IMR-90 (cell line): Measurements from ENCODE around the gene COL24A1. TPM values are rescaled to one million over a fixed set of nuclear protein-coding genes. Genes with fewer than 3 reads are reported as not detected.

ENCODE experiments used
- ATAC-seq: fragments of 200-7000 bp; cut with Tn5 transposase; 2 replicates; pipeline ENCODE4 v1.9.1; 2020; ENCODE audit warnings: low read depth, mild to moderate bottlenecking, moderate library complexity
- BruUV-seq: library from RNA; stranded (reverse); fragments of 400-500 nt; replicated peaks from 2 replicates; lab custom pipeline; 2021; lab: Mats Ljungman, UMichigan
- CTCF ChIA-PET: fragments of 300-600 bp; formaldehyde crosslinking; extraction: SDS; loops from one replicate; lab custom pipeline; 2021; ENCODE audit warnings: antibody characterized with exemption; lab: Yijun Ruan, JAX
- POLR2A ChIA-PET: fragments of 300-600 bp; sonication (Branson Sonifier 250); formaldehyde crosslinking; loops from one replicate; lab custom pipeline; 2022; ENCODE audit warnings: antibody characterized with exemption; ENCODE audit not compliant: unreplicated experiment; lab: Charles Lee
- DNase-seq: peaks from one replicate; pipeline ENCODE4 v3.0.0; 2013
- H2AFZ ChIP-seq: replicated peaks from 2 replicates; pipeline ENCODE3; 2013; ENCODE audit warnings: low read length, mild to moderate bottlenecking; ENCODE audit not compliant: poor library complexity
- H2AK5ac ChIP-seq: 2 replicates; pipeline ENCODE4 v1.6.1; 2013; ENCODE audit warnings: low read depth, low read length, inconsistent platforms
- H2AK9ac ChIP-seq: replicated peaks from 2 replicates; pipeline ENCODE3; 2013; ENCODE audit warnings: mild to moderate bottlenecking, low read depth, low read length, moderate library complexity; ENCODE audit not compliant: poor library complexity
- H2BK120ac ChIP-seq: 2 replicates; pipeline ENCODE4 v1.6.1; 2013; ENCODE audit warnings: low read depth, low read length, inconsistent platforms
- H2BK15ac ChIP-seq: 3 replicates; pipeline ENCODE4 v1.6.1; 2013; ENCODE audit warnings: low read depth, low read length, inconsistent platforms
- H2BK20ac ChIP-seq: 2 replicates; pipeline ENCODE4 v1.6.1; 2013; ENCODE audit warnings: low read depth, mild to moderate bottlenecking, inconsistent platforms, low read length, moderate library complexity
- H2BK5ac ChIP-seq: 2 replicates; pipeline ENCODE4 v1.6.1; 2013; ENCODE audit warnings: mild to moderate bottlenecking, low read depth, low read length, inconsistent platforms; ENCODE audit not compliant: poor library complexity, severe bottlenecking
- H3K14ac ChIP-seq: replicated peaks from 2 replicates; pipeline ENCODE4 v1.6.1; 2013; ENCODE audit warnings: low read depth, low read length, inconsistent platforms
- H3K18ac ChIP-seq: 2 replicates; pipeline ENCODE4 v1.6.1; 2013; ENCODE audit warnings: low read depth, low read length, control low read depth
- H3K23ac ChIP-seq: 2 replicates; pipeline ENCODE4 v1.6.1; 2013; ENCODE audit warnings: low read depth, low read length, inconsistent platforms
- H3K27ac ChIP-seq: 2 replicates; pipeline ENCODE4 v1.5.1; 2013; ENCODE audit warnings: mild to moderate bottlenecking, control low read depth, low read length; ENCODE audit not compliant: insufficient read depth
- H3K27me3 ChIP-seq: 2 replicates; pipeline ENCODE4 v1.6.1; 2013; ENCODE audit warnings: low read length; ENCODE audit not compliant: control insufficient read depth, insufficient read depth
- H3K36me3 ChIP-seq: 2 replicates; pipeline ENCODE4 v1.6.1; 2013; ENCODE audit warnings: low read length, mixed read lengths; ENCODE audit not compliant: control insufficient read depth, insufficient read depth
- H3K4ac ChIP-seq: 2 replicates; pipeline ENCODE4 v1.6.1; 2013; ENCODE audit warnings: low read depth, low read length, inconsistent platforms
- H3K4me1 ChIP-seq: 2 replicates; pipeline ENCODE4 v1.6.1; 2013; ENCODE audit warnings: low read length, mixed read lengths; ENCODE audit not compliant: control insufficient read depth, insufficient read depth
- H3K4me2 ChIP-seq: 2 replicates; pipeline ENCODE4 v1.6.1; 2013; ENCODE audit warnings: low read depth, mild to moderate bottlenecking, control low read depth, low read length, moderate library complexity
- H3K4me3 ChIP-seq: 2 replicates; pipeline ENCODE4 v1.5.1; 2013; ENCODE audit warnings: low read depth, mild to moderate bottlenecking, control low read depth, low read length, moderate library complexity; ENCODE audit not compliant: insufficient read depth
- H3K56ac ChIP-seq: 2 replicates; pipeline ENCODE4 v1.6.1; 2013; ENCODE audit warnings: low read length, inconsistent platforms; ENCODE audit not compliant: insufficient read depth; ENCODE audit errors: extremely low read depth
- H3K79me1 ChIP-seq, 2 experiments: 2 replicates each; pipeline ENCODE4 v1.6.1; 2013; ENCODE audit warnings: low read length in 2 of 2, inconsistent platforms in 1 of 2, low read depth in 1 of 2
- H3K9ac ChIP-seq: 2 replicates; pipeline ENCODE4 v1.6.1; 2013; ENCODE audit warnings: low read depth, low read length, control low read depth
- H3K9me1 ChIP-seq: 2 replicates; pipeline ENCODE4 v1.6.1; 2013; ENCODE audit warnings: low read length, inconsistent platforms; ENCODE audit not compliant: insufficient read depth
- H3K9me3 ChIP-seq: 2 replicates; pipeline ENCODE4 v1.6.1; 2013; ENCODE audit warnings: low read length; ENCODE audit not compliant: control insufficient read depth, insufficient read depth
- H4K20me1 ChIP-seq: 2 replicates; pipeline ENCODE4 v1.6.1; 2013; ENCODE audit warnings: low read length, inconsistent platforms; ENCODE audit not compliant: insufficient read depth
- H4K5ac ChIP-seq: 2 replicates; pipeline ENCODE4 v1.6.1; 2013; ENCODE audit warnings: mild to moderate bottlenecking, low read depth, low read length, control low read depth
- H4K8ac ChIP-seq, 2 experiments: 2 replicates each; pipeline ENCODE4 v1.6.1; 2013; ENCODE audit warnings: low read depth in 2 of 2, low read length in 2 of 2, control low read depth in 1 of 2, inconsistent platforms in 1 of 2
- H4K91ac ChIP-seq: 2 replicates; pipeline ENCODE4 v1.6.1; 2013; ENCODE audit warnings: low read depth, low read length, inconsistent platforms; ENCODE audit not compliant: insufficient read depth
- BHLHE40 ChIP-seq: fragments of 150-350 bp; IDR thresholded peaks from 2 replicates; pipeline ENCODE4 v1.6.1; 2016; ENCODE audit warnings: mild to moderate bottlenecking, low read depth, low read length
- CEBPB ChIP-seq: IDR thresholded peaks from 2 replicates; pipeline ENCODE4 v1.6.1; 2012; ENCODE audit warnings: low read depth, low read length, improper control_type of control experiment
- CHD1 ChIP-seq: IDR thresholded peaks from 2 replicates; pipeline ENCODE4 v1.6.1; 2012; ENCODE audit warnings: low read depth, low read length, improper control_type of control experiment
- CTCF ChIP-seq: conservative IDR thresholded peaks from 2 replicates; pipeline ENCODE4 v1.5.1; 2012; ENCODE audit warnings: mild to moderate bottlenecking, low read depth, low read length, improper control_type of control experiment
- ELK1 ChIP-seq: fragments of 150-350 bp; IDR thresholded peaks from 2 replicates; pipeline ENCODE4 v1.6.1; 2016; ENCODE audit warnings: low read depth, mild to moderate bottlenecking, low read length, moderate library complexity, borderline replicate concordance
- FOS ChIP-seq: fragments of 150-350 bp; IDR thresholded peaks from 2 replicates; pipeline ENCODE4 v1.6.1; 2016; ENCODE audit warnings: low read depth, low read length
- MAFK ChIP-seq: IDR thresholded peaks from 2 replicates; pipeline ENCODE4 v1.6.1; 2012; ENCODE audit warnings: low read depth, low read length, improper control_type of control experiment
- MAZ ChIP-seq: IDR thresholded peaks from 2 replicates; pipeline ENCODE4 v1.6.1; 2012; ENCODE audit warnings: low read depth, mild to moderate bottlenecking, low read length, improper control_type of control experiment, moderate library complexity, borderline replicate concordance
- MXI1 ChIP-seq: IDR thresholded peaks from 2 replicates; pipeline ENCODE4 v1.6.1; 2012; ENCODE audit warnings: low read depth, mild to moderate bottlenecking, low read length, moderate library complexity, borderline replicate concordance
- NFE2L2 ChIP-seq: fragments of 150-350 bp; IDR thresholded peaks from 2 replicates; pipeline ENCODE4 v1.6.1; 2016; ENCODE audit warnings: low read depth, mild to moderate bottlenecking, low read length
- POLR2A ChIP-seq: IDR thresholded peaks from 2 replicates; pipeline ENCODE4 v1.6.1; 2012; ENCODE audit warnings: mild to moderate bottlenecking, low read depth, low read length
- RAD21 ChIP-seq: IDR thresholded peaks from 2 replicates; pipeline ENCODE4 v1.6.1; 2012; ENCODE audit warnings: low read length, improper control_type of control experiment
- RCOR1 ChIP-seq: IDR thresholded peaks from 2 replicates; pipeline ENCODE4 v1.6.1; 2012; ENCODE audit warnings: mild to moderate bottlenecking, low read length, improper control_type of control experiment; ENCODE audit not compliant: insufficient replicate concordance
- RFX5 ChIP-seq: IDR thresholded peaks from 2 replicates; pipeline ENCODE4 v1.8.0; 2012; ENCODE audit warnings: low read depth, mild to moderate bottlenecking, low read length, moderate library complexity
- SMC3 ChIP-seq: fragments of 150-350 bp; IDR thresholded peaks from 2 replicates; pipeline ENCODE4 v1.6.1; 2016; ENCODE audit warnings: low read depth, mild to moderate bottlenecking, antibody characterized with exemption, low read length, moderate library complexity
- USF2 ChIP-seq: fragments of 150-350 bp; IDR thresholded peaks from 2 replicates; pipeline ENCODE4 v1.6.1; 2017; ENCODE audit warnings: mild to moderate bottlenecking, antibody characterized with exemption, low read length, low read depth
- WGBS, 2 experiments: methylation state at CpG; one replicate each; pipeline versions ENCODE4 v1.1.5 to v1.1.7; 2013; ENCODE audit warnings: missing lambda C conversion rate in 2 of 2; ENCODE audit not compliant: insufficient read length in 1 of 2; ENCODE audit errors: extremely low coverage in 2 of 2; 5-methylcytosine and 5-hydroxymethylcytosine counted together
- dilution Hi-C: fragments of 300-500 bp; cut with HindIII; formaldehyde crosslinking; loops from one replicate; pipeline ENCODE4 v1.14.3; 2018; ENCODE audit warnings: low sequenced_read_pairs; ENCODE audit not compliant: unreplicated experiment
- in situ Hi-C: fragments of 300-500 bp; cut with MboI; formaldehyde crosslinking; loops from 3 replicates; pipeline ENCODE4 v1.14.3; 2019; ENCODE audit warnings: low sequenced_read_pairs, inconsistent platforms, mixed read lengths
- intact Hi-C: fragments of 100-400 bp; cut with micrococcal nuclease; formaldehyde crosslinking; loops from 2 replicates; pipeline ENCODE4 v1.10.0; 2022
- polyA plus RNA-seq, 3 experiments: library from polyadenylated mRNA; depleted of rRNA; stranded (reverse); fragments of >200 nt; gene quantifications; 2 replicates each; pipeline ENCODE4 v1.2.3, GENCODE V29; 2012; ENCODE audit warnings: low replicate concordance in 1 of 3
- total RNA-seq: library from RNA; depleted of rRNA; stranded (reverse); fragments of >200 nt; gene quantifications from 2 replicates; pipeline ENCODE4 v1.2.3, GENCODE V29; 2012

Gene COL24A1
- total and polyA plus RNA-seq, 2 of the 4 experiments (the other 2 are of a cell fraction) = 1.4 to 2.2 TPM

- DNase-seq (peak; percentile 45), ATAC-seq (peak; percentile 12; the same call in 1 of the 2 replicates)
- H3K9me3 ChIP-seq = no peaks in the 10 kb centered on the region
- H4K5ac ChIP-seq = peak overlapping the region; percentile 43; the same call in 1 of the 2 replicates
- no peak overlapping the region for H2BK15ac ChIP-seq
- H2AFZ ChIP-seq = no peak overlapping the region
- no TSS peak for BruUV-seq
- WGBS, 2 experiments = no CpG with 5 or more reads among the region's 2 CpGs
- peaks cover 9% of the 10 kb centered on the region; the same call in 1 of the 2 replicates for H3K9me1 ChIP-seq
- H3K27me3 ChIP-seq = no peaks in the 10 kb centered on the region
- H2AK5ac ChIP-seq = no peak overlapping the region
- H4K8ac ChIP-seq = no peak overlapping the region
- dilution Hi-C loops = no loop called here
- H4K20me1 ChIP-seq = no peaks in the 10 kb centered on the region
- TF ChIP-seq RFX5 (no peak), POLR2A (no peak), RAD21 (no peak), BHLHE40 (no peak), MAFK (no peak), SMC3 (no peak), CEBPB (no peak), CHD1 (no peak), CTCF (no peak), MAZ (no peak), ELK1 (no peak), MXI1 (no peak), RCOR1 (no peak), NFE2L2 (no peak), FOS (no peak), USF2 (no peak)
- in situ Hi-C loops = no loop called here
- H3K79me1 ChIP-seq = no peaks in the 10 kb centered on the region
- no peak overlapping the region for H3K4me3 ChIP-seq
- ChIA-PET CTCF (no interaction called here), POLR2A (no interaction called here)
- H3K36me3 ChIP-seq = no peaks in the 10 kb centered on the region
- no peak overlapping the region for H3K56ac ChIP-seq
- no peak overlapping the region for H3K9ac ChIP-seq
- H3K18ac ChIP-seq = peak overlapping the region; percentile 37; the same call in 1 of the 2 replicates
- no peak overlapping the region for H3K23ac ChIP-seq
- H3K4me1 ChIP-seq = peaks cover 14% of the 10 kb centered on the region
- no peak overlapping the region for H3K4me2 ChIP-seq
- H3K14ac ChIP-seq = no peak overlapping the region
- no peak overlapping the region for H2BK120ac ChIP-seq
- H2AK9ac ChIP-seq = no peak overlapping the region
- peak overlapping the region; percentile 47 for H2BK5ac ChIP-seq
- H3K4ac ChIP-seq = no peak overlapping the region
- intact Hi-C loops = no loop called here
- H2BK20ac ChIP-seq = no peak overlapping the region
- no peak overlapping the region for H4K91ac ChIP-seq
- no peak overlapping the region for H3K27ac ChIP-seq
Measured at GRCh38 chr1:86069757-86070145, 86.8 kb downstream of the COL24A1 start.
